Measurements from ENCODE around the gene CLINT1.

CLINT1 gene

GRCh38 chr5:157747766-157748700 is 110.9 kb downstream of the CLINT1 start:
- ATAC-seq (replicated peaks) (peak; percentile 69 to 70), DNase-seq (peak; percentile 29)
- H3K9me3 Mint-ChIP-seq, result no peaks in the 10 kb centered on the region
- H3K27ac Mint-ChIP-seq, result peak overlapping the region; percentile 6
- peak overlapping the region in 1 of 2 donors; percentile 37 for H3K4me3 Mint-ChIP-seq
- peaks cover 7 to 33% of the 10 kb centered on the region in 2 donors for H3K36me3 Mint-ChIP-seq
- H3K4me1 Mint-ChIP-seq, result peaks cover 35 to 61% of the 10 kb centered on the region in 2 donors
- no peaks in the 10 kb centered on the region for H3K27me3 Mint-ChIP-seq

DNA sequence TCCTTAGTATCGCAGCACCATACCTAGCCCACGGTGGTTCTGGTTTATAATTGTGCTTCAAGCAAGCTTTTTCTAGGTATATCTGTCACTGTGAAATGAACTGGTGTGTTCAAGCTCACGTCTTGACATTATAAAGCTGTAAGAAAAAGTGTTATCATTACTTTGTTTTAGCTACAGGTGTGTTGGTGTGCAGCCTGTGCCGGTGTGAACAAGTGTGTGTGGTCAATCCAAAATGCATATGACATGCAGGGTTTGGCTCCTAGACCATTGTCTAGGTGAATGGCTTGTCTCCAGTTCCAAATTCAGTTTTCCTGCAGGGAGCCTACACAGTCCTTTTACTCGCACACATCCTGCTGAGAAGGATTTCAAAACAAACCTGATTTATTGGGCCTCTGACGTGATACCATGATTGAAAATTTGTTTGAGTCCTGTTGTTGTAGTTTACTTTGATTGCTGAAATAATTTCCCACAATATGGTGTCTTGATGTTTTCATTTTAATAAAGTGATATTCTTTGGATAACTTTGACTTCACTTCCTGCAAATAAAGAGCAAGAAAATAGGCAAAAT is 111.7 kb downstream of the CLINT1 start:
- no peaks in the 10 kb centered on the region for H3K9me3 Mint-ChIP-seq
- no peaks in the 10 kb centered on the region for H3K27me3 Mint-ChIP-seq
- peaks cover 35 to 62% of the 10 kb centered on the region in 2 donors for H3K4me1 Mint-ChIP-seq
- peaks cover 1 to 26% of the 10 kb centered on the region in 2 donors for H3K36me3 Mint-ChIP-seq
- no peak overlapping the region for H3K27ac Mint-ChIP-seq
- DNase-seq, result no peak
- peak overlapping the region in 1 of 2 donors; percentile 37 for H3K4me3 Mint-ChIP-seq
- no peak for ATAC-seq (replicated peaks)

- Mint-ChIP-seq H3K36me3 (peaks cover 4 to 19% of the 10 kb centered on the region in 2 donors), H3K27me3 (no peaks in the 10 kb centered on the region), H3K27ac (no peak overlapping the region), H3K4me3 (peak overlapping the region; percentile 92 to 94), H3K9me3 (no peaks in the 10 kb centered on the region), H3K4me1 (peaks cover 38 to 51% of the 10 kb centered on the region in 2 donors)
- DNase-seq (no peak), ATAC-seq (replicated peaks) (no peak)
Measured at GRCh38 chr5:157745041-157745456, 113.9 kb downstream of the CLINT1 start.

DNA sequence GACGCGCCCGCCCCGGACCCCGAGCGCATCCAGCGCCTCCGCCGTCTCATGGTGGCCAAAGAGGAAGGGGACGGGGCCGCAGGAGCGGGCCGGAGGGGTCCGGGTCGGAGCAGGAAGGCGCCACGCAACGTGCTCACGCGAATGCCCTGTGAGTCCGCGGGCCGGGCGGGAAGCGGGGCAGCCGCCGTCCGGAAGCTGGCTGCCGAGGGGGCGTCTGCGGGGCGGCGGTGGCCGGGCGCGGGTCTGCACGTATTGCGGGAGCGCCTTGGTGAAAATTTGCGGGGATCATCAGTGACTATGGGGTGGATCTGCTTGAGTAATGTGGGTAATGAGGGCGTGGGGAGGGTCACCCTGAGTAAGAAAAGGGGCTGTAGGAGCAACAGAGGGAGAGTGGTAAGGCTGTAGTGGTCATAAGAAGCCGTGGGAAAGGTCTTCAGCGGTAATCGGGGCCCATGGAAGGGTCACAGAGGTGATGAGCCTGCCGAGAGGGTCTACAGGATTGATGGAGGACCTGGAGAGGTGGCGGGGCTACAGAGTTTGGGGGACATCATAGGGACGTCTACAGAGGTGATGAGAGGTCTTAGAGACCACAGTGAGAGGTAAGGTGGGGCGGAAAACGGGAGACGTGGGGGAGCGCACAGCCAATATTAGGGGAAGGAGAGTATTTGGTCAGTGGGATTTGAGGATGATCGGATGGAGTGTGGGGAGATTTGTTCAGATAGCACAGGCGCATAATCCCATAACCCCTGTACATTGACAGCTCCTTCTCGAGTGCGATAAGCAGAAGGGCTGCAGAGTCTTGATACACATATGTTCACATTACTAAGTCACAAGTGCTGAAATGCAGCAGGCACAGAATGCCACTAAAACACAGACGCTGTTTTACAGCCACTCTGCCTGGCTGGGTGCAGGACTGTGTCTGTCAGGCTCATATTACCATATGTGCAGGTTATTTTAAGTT is 114.6 kb downstream of the CLINT1 start:
- peak overlapping the region; percentile 95 for H3K27ac Mint-ChIP-seq
- peak; percentile 28 for DNase-seq
- no peaks in the 10 kb centered on the region for H3K27me3 Mint-ChIP-seq
- peak; percentile 32 to 35 for ATAC-seq (replicated peaks)
- H3K4me3 Mint-ChIP-seq, result peak overlapping the region; percentile 92 to 94
- H3K9me3 Mint-ChIP-seq, result no peaks in the 10 kb centered on the region
- peaks cover 35 to 47% of the 10 kb centered on the region in 2 donors for H3K4me1 Mint-ChIP-seq
- peaks cover 4 to 21% of the 10 kb centered on the region in 2 donors for H3K36me3 Mint-ChIP-seq

DNA sequence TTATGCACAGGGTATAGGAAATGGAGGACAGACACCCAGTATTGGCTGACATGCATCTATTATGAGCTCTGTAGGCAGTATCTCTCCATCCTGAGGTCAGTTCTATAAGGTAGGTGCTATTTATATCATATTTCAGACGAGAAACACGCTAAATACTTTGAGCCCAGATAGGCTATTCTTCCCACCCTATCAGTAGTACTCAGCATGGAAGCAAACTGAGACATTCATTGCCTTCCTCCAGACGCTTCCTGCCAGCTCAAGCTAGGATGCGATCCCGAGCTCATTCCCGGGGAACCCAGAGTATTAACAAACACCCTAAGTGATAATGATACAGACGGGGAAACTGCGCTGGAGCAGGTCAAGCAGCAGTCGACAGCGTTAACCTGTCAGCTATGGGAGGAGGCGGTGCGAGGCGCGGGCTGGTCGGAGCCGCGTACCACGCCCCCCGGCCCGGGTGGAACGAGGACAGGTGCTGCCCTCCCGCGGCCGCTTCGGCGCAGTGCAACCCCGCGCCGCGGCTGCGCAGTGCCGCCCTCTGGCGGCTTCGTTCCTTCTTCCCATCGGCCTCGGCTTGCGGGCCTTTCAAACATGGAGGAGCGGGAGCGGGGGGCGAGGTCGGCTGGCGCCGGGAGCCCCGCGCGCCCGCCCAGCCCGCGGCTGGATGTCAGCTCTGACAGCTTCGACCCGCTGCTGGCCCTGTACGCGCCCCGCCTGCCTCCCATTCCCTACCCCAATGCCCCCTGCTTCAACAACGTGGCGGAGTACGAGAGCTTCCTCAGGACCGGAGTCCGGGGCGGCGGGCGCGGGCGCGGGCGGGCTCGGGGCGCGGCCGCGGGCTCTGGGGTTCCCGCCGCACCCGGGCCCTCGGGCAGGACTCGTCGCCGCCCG is 115.5 kb downstream of the CLINT1 start, which contains the start of gene LSM11:
Gene LSM11, plus strand, starts transcription at position 550 of the 888 bp plus-strand sequence. Its CDS starts 39 bp downstream, at position 589.
- no peaks in the 10 kb centered on the region for H3K9me3 Mint-ChIP-seq
- DNase-seq, result peak; percentile 87
- H3K27me3 Mint-ChIP-seq, result no peaks in the 10 kb centered on the region

DNA sequence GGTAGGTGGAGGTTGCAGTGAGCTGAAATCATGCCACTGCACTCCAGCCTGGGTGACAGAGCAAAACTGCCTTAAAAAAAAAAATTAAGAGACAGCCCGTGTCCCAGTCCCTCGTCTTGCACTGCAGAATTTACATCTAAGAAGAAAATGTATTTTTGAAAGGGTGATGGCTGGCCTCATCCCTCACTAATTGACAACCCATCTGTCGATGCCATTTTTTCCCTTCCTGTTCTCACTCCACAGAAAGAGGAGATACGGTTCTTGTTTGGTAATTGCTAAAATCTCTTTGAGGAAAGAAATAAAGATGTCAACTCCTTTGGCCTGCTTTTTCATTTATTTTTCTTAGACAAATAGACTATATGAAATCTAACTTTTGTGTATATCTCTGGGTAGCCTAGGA is 117.8 kb downstream of the CLINT1 start:
- peaks cover 11 to 30% of the 10 kb centered on the region in 2 donors for H3K36me3 Mint-ChIP-seq
- no peak for ATAC-seq (replicated peaks)
- H3K27me3 Mint-ChIP-seq, result no peaks in the 10 kb centered on the region
- peaks cover 18 to 20% of the 10 kb centered on the region in 2 donors for H3K4me1 Mint-ChIP-seq
- DNase-seq, result no peak
- no peak overlapping the region for H3K4me3 Mint-ChIP-seq
- H3K27ac Mint-ChIP-seq, result no peak overlapping the region
- H3K9me3 Mint-ChIP-seq, result no peaks in the 10 kb centered on the region

More for the DNA sequence above, 115.5 kb downstream of the CLINT1 start, which contains the start of gene LSM11:
- peaks cover 30 to 38% of the 10 kb centered on the region in 2 donors for H3K4me1 Mint-ChIP-seq
- peak within 1 kb of the TSS; percentile 95 for H3K27ac Mint-ChIP-seq
- ATAC-seq (replicated peaks), result peak; percentile 81 to 86
- peaks cover 5 to 20% of the 10 kb centered on the region in 2 donors for H3K36me3 Mint-ChIP-seq
- peak within 1 kb of the TSS; percentile 92 to 94 for H3K4me3 Mint-ChIP-seq

GRCh38 chr5:157740229-157740610 is 118.7 kb downstream of the CLINT1 start:
- ATAC-seq (replicated peaks), result no peak

GRCh38 chr5:157739388-157740228 is 119.3 kb downstream of the CLINT1 start:
- DNase-seq, result no peak
- ATAC-seq (replicated peaks), result no peak
- no peaks in the 10 kb centered on the region for H3K9me3 Mint-ChIP-seq
- H3K4me1 Mint-ChIP-seq, result peaks cover 11 to 12% of the 10 kb centered on the region in 2 donors
- H3K4me3 Mint-ChIP-seq, result no peak overlapping the region
- no peak overlapping the region for H3K27ac Mint-ChIP-seq
- peaks cover 15 to 30% of the 10 kb centered on the region in 2 donors for H3K36me3 Mint-ChIP-seq
- no peaks in the 10 kb centered on the region for H3K27me3 Mint-ChIP-seq

More at GRCh38 chr5:157740229-157740610, 118.7 kb downstream of the CLINT1 start:
- no peak for DNase-seq
- no peaks in the 10 kb centered on the region for H3K9me3 Mint-ChIP-seq
- peaks cover 15 to 17% of the 10 kb centered on the region in 2 donors for H3K4me1 Mint-ChIP-seq
- H3K36me3 Mint-ChIP-seq, result peaks cover 14 to 30% of the 10 kb centered on the region in 2 donors
- no peaks in the 10 kb centered on the region for H3K27me3 Mint-ChIP-seq
- H3K27ac Mint-ChIP-seq, result no peak overlapping the region
- no peak overlapping the region for H3K4me3 Mint-ChIP-seq

DNA sequence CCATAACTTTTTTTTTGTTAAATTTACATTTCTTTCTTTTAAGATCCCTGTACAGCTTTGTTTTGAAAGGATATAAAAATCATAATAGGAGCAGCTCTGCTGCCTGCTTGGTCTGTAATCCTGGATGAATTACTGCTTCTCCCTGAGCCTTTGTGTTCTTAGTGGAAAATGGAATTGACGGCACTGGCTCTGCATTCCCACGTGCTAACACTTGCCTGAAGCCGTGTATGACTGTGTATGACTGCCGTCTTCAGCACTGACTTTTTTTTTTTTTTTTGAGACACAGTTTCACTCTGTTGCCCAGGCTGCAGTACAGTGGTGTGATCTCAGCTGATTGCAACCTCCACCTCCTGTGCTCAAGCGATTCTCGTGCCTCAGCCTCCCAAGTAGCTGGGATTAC is 123.0 kb downstream of the CLINT1 start:
- Mint-ChIP-seq H3K9me3 (no peaks in the 10 kb centered on the region), H3K36me3 (peaks cover 24 to 44% of the 10 kb centered on the region in 2 donors), H3K4me1 (peaks cover 9 to 12% of the 10 kb centered on the region in 2 donors), H3K27me3 (no peaks in the 10 kb centered on the region), H3K4me3 (no peak overlapping the region), H3K27ac (no peak overlapping the region)
- ATAC-seq (replicated peaks) (no peak), DNase-seq (no peak)
